ENCODE results near the gene ALG9. TPM values are rescaled to one million over a fixed set of nuclear protein-coding genes. Genes with fewer than 3 reads are reported as not detected.

ALG9 gene
- total RNA-seq, 1 donor from 2014 or later: 24.9 TPM

DNA sequence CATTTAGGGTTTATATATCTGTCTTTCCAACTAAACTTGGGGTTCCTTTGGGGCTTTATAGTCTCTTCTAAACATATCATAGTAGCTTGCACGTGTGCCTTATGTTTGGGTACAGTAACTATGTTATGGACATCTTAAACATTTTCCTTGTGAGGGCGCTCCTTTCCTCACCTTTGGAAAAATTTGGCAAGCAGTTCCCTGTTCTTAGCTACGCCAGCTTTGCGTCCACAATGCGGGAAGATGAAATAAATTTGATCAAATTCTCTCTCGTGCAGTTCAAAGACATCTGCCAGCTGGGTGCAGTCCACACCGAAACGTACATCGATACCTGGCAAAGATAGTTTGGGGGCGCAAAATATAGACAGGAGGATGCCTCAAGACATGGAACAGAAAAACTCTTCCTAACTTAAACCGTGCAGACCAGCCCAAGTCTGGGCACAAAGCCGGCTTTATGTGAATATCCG, 7.0 kb upstream of the ALG9 start:
- Histone ChIP-seq H3K4me3 (ENCODE audit: insufficient read depth, low read depth, low read length) (peak overlapping the region; percentile 88), H3K4me1 (ENCODE audit: insufficient read depth, low read length) (peaks cover 9% of the 10 kb centered on the region), H3K27ac (ENCODE audit: low read depth, low read length) (peak overlapping the region; percentile 99), H3K79me2 (ENCODE audit: insufficient read depth, low read length) (no peaks in the 10 kb centered on the region), H3K4me2 (ENCODE audit: low read length) (peak overlapping the region; percentile 91), H3K9ac (ENCODE audit: low read length) (peak overlapping the region; percentile 93), H3K9me3 (ENCODE audit: insufficient read depth, low read depth, low read length) (no peaks in the 10 kb centered on the region), H4K20me1 (ENCODE audit: insufficient read depth, low read length) (no peaks in the 10 kb centered on the region), H3K27me3 (ENCODE audit: insufficient read depth, low read length) (no peaks in the 10 kb centered on the region), H2AFZ (ENCODE audit: low read depth, low read length) (peak overlapping the region; percentile 84), H3K36me3 (ENCODE audit: insufficient read depth, low read length) (no peaks in the 10 kb centered on the region)
- peak overlapping the region; percentile 96 for H3K4me3 Mint-ChIP-seq (ENCODE audit: unreplicated experiment)
- peaks cover 2% of the 10 kb centered on the region for H3K36me3 Mint-ChIP-seq (ENCODE audit: low read depth, unreplicated experiment)
- no peak for DNase-seq (ENCODE audit: low read depth)
- peak; percentile 9 for FAIRE-seq
- peaks cover 5% of the 10 kb centered on the region for H3K4me1 Mint-ChIP-seq (ENCODE audit: low read depth, unreplicated experiment)
- TF ChIP-seq, protein P1, sequence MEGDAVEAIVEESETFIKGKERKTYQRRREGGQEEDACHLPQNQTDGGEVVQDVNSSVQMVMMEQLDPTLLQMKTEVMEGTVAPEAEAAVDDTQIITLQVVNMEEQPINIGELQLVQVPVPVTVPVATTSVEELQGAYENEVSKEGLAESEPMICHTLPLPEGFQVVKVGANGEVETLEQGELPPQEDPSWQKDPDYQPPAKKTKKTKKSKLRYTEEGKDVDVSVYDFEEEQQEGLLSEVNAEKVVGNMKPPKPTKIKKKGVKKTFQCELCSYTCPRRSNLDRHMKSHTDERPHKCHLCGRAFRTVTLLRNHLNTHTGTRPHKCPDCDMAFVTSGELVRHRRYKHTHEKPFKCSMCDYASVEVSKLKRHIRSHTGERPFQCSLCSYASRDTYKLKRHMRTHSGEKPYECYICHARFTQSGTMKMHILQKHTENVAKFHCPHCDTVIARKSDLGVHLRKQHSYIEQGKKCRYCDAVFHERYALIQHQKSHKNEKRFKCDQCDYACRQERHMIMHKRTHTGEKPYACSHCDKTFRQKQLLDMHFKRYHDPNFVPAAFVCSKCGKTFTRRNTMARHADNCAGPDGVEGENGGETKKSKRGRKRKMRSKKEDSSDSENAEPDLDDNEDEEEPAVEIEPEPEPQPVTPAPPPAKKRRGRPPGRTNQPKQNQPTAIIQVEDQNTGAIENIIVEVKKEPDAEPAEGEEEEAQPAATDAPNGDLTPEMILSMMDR (IDR thresholded peaks at IDR 0.05; ENCODE audit: insufficient read depth, low read depth, low read length): no peak
- no peak for TF ChIP-seq EZH2 (IDR thresholded peaks at IDR 0.05; ENCODE audit: insufficient read depth, low read length)
- peak overlapping the region; percentile 100 for H3K27ac Mint-ChIP-seq (ENCODE audit: unreplicated experiment)
- no peaks in the 10 kb centered on the region for H3K27me3 Mint-ChIP-seq (ENCODE audit: low read depth, unreplicated experiment)
- H3K9me3 Mint-ChIP-seq (ENCODE audit: unreplicated experiment): no peaks in the 10 kb centered on the region

DNA sequence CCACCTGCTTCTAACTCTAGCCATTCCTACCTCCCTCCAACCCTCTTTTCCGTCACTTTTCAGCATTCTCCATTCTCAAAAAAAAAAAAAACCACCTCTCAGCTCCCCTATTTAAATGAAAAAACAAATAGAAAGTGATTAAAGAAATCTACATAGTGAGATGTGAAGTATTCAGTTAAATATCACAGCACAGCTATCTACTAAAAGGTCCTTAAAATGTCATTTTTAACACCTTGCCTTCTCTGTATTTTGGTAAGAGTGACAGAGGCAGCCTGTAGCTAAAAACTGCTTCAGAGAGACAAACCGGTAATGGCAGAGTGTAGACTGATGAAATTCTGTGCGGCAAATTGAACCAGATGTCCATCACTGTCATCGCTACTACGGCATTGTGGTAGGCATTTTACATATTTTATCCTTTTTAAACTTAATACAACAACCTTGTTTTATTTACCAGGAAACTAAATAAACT, 346 bp upstream of the ALG9 start:
- H3K27me3 ChIP-seq (ENCODE audit: insufficient read depth, low read length): no peaks in the 10 kb centered on the region
- no peaks in the 10 kb centered on the region for H4K20me1 ChIP-seq (ENCODE audit: insufficient read depth, low read length)
- TF ChIP-seq EZH2 (IDR thresholded peaks at IDR 0.05; ENCODE audit: insufficient read depth, low read length): no peak
- no peaks in the 10 kb centered on the region for H3K9me3 Mint-ChIP-seq (ENCODE audit: unreplicated experiment)
- peaks cover 3% of the 10 kb centered on the region for H3K36me3 ChIP-seq (ENCODE audit: insufficient read depth, low read length)
- peak overlapping the region; percentile 83 for H3K27ac ChIP-seq (ENCODE audit: low read depth, low read length)
- peaks cover 6% of the 10 kb centered on the region for H3K36me3 Mint-ChIP-seq (ENCODE audit: low read depth, unreplicated experiment)
- peak overlapping the region; percentile 86 for H3K9ac ChIP-seq (ENCODE audit: low read length)
- DNase-seq (ENCODE audit: low read depth) (no peak), FAIRE-seq (no peak)
- H3K27me3 Mint-ChIP-seq (ENCODE audit: low read depth, unreplicated experiment): no peaks in the 10 kb centered on the region
- peaks cover 2% of the 10 kb centered on the region for H3K4me1 Mint-ChIP-seq (ENCODE audit: low read depth, unreplicated experiment)
- H3K4me3 Mint-ChIP-seq (ENCODE audit: unreplicated experiment): peak overlapping the region; percentile 88
- peak overlapping the region; percentile 85 for H3K4me3 ChIP-seq (ENCODE audit: insufficient read depth, low read depth, low read length)
- peak overlapping the region; percentile 90 for H2AFZ ChIP-seq (ENCODE audit: low read depth, low read length)
- peak overlapping the region; percentile 82 for H3K4me2 ChIP-seq (ENCODE audit: low read length)
- H3K4me1 ChIP-seq (ENCODE audit: insufficient read depth, low read length): peaks cover 9% of the 10 kb centered on the region
- H3K27ac Mint-ChIP-seq (ENCODE audit: unreplicated experiment): peak overlapping the region; percentile 73
- H3K9me3 ChIP-seq (ENCODE audit: insufficient read depth, low read depth, low read length): no peaks in the 10 kb centered on the region
- H3K79me2 ChIP-seq (ENCODE audit: insufficient read depth, low read length): peaks cover 9% of the 10 kb centered on the region

DNA sequence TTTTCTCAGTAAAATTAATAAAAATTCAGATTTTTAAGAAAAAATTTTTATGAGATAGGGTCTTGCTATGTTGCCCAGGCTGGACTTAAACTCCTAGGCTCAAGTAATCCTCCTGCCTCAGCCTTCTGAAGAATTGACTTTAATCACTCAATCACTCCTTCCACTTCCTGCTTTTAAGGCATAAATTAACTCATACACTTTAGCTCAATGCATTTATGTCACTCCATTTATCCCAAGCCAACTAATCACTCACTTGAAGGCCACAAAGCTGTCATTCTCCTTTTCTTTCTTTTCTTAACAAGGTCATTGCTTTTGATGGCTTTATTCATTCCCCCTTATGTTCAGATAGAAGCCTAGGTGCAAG, 877 bp downstream of the ALG9 start:
- peak overlapping the region; percentile 95 for H3K4me3 Mint-ChIP-seq (ENCODE audit: unreplicated experiment)
- H3K36me3 ChIP-seq (ENCODE audit: insufficient read depth, low read length): peaks cover 6% of the 10 kb centered on the region
- peaks cover 4% of the 10 kb centered on the region for H3K36me3 Mint-ChIP-seq (ENCODE audit: low read depth, unreplicated experiment)
- no peak for FAIRE-seq
- H3K79me2 ChIP-seq (ENCODE audit: insufficient read depth, low read length): peaks cover 9% of the 10 kb centered on the region
- no peak overlapping the region for H3K27ac ChIP-seq (ENCODE audit: low read depth, low read length)
- TF ChIP-seq, protein P1 (IDR thresholded peaks at IDR 0.05; ENCODE audit: insufficient read depth, low read depth, low read length): no peak
- TF ChIP-seq EZH2 (IDR thresholded peaks at IDR 0.05; ENCODE audit: insufficient read depth, low read length): no peak
- H3K4me2 ChIP-seq (ENCODE audit: low read length): peak overlapping the region; percentile 82
- H3K4me1 Mint-ChIP-seq (ENCODE audit: low read depth, unreplicated experiment): peaks cover 2% of the 10 kb centered on the region
- peaks cover 9% of the 10 kb centered on the region for H3K4me1 ChIP-seq (ENCODE audit: insufficient read depth, low read length)
- no peak overlapping the region for H3K27ac Mint-ChIP-seq (ENCODE audit: unreplicated experiment)
- no peaks in the 10 kb centered on the region for H3K9me3 Mint-ChIP-seq (ENCODE audit: unreplicated experiment)
- peak overlapping the region; percentile 90 for H2AFZ ChIP-seq (ENCODE audit: low read depth, low read length)
- H3K4me3 ChIP-seq (ENCODE audit: insufficient read depth, low read depth, low read length): peak overlapping the region; percentile 85
- H3K27me3 Mint-ChIP-seq (ENCODE audit: low read depth, unreplicated experiment): no peaks in the 10 kb centered on the region
- H3K9me3 ChIP-seq (ENCODE audit: insufficient read depth, low read depth, low read length): no peaks in the 10 kb centered on the region
- DNase-seq (ENCODE audit: low read depth): no peak
- no peaks in the 10 kb centered on the region for H3K27me3 ChIP-seq (ENCODE audit: insufficient read depth, low read length)
- H4K20me1 ChIP-seq (ENCODE audit: insufficient read depth, low read length): no peaks in the 10 kb centered on the region
- H3K9ac ChIP-seq (ENCODE audit: low read length): peak overlapping the region; percentile 86
